H1 (cell line): ENCODE data around the gene POLE. TPM values are rescaled to one million over a fixed set of nuclear protein-coding genes. Genes with fewer than 3 reads are reported as not detected.

Experiments used
- CTCF ChIA-PET: fragments of 300-600 bp; sonication (Branson Sonifier 250); formaldehyde crosslinking; loops from one replicate; lab custom pipeline; 2021; ENCODE audit not compliant: partially characterized antibody; lab: Charles Lee
- POLR2A ChIA-PET: fragments of 300-600 bp; sonication (Branson Sonifier 250); formaldehyde crosslinking; loops from one replicate; lab custom pipeline; 2021; ENCODE audit warnings: inconsistent platforms; ENCODE audit not compliant: partially characterized antibody; lab: Charles Lee
- DNase-seq, 2 experiments: peaks; one replicate each; pipeline versions ENCODE4 v3.0.0 to v3.0.0-alpha.2; 2010 to 2022; ENCODE audit warnings: low spot score in 2 of 2, low read depth in 1 of 2, mixed read lengths in 1 of 2
- FAIRE-seq: peaks from 2 replicates; lab custom pipeline; 2011; peaks lifted over from hg19 to GRCh38; lab: Jason Lieb, UNC
- H2AFZ ChIP-seq: 2 replicates; pipeline ENCODE4 v1.8.1; 2012; ENCODE audit warnings: low read length, inconsistent platforms
- H2AK5ac ChIP-seq: 2 replicates; pipeline ENCODE4 v1.6.1; 2013; ENCODE audit warnings: low read depth, low read length
- H2BK120ac ChIP-seq: replicated peaks from 2 replicates; pipeline ENCODE3; 2013; ENCODE audit warnings: low read depth, low read length, inconsistent platforms
- H2BK12ac ChIP-seq: 2 replicates; pipeline ENCODE4 v1.6.1; 2013; ENCODE audit warnings: low read depth, low read length
- H2BK15ac ChIP-seq: 2 replicates; pipeline ENCODE4 v1.6.1; 2013; ENCODE audit warnings: low read length
- H2BK20ac ChIP-seq: 2 replicates; pipeline ENCODE4 v1.6.1; 2013; ENCODE audit warnings: low read length
- H2BK5ac ChIP-seq: 2 replicates; pipeline ENCODE4 v1.6.1; 2013; ENCODE audit warnings: low read depth, low read length
- H3K14ac ChIP-seq: 2 replicates; pipeline ENCODE4 v1.6.1; 2013; ENCODE audit warnings: inconsistent platforms; ENCODE audit not compliant: insufficient read length
- H3K18ac ChIP-seq: 2 replicates; pipeline ENCODE4 v1.6.1; 2013; ENCODE audit warnings: low read length; ENCODE audit errors: extremely low read depth
- H3K23ac ChIP-seq: 2 replicates; pipeline ENCODE4 v1.6.1; 2013; ENCODE audit warnings: inconsistent platforms; ENCODE audit not compliant: insufficient read length
- H3K23me2 ChIP-seq: 2 replicates; pipeline ENCODE4 v1.6.1; 2013; ENCODE audit warnings: low read depth, low read length
- H3K27ac ChIP-seq: 2 replicates; pipeline ENCODE4 v1.6.1; 2011; ENCODE audit warnings: low read depth, low read length, inconsistent platforms
- H3K27me3 ChIP-seq, 4 experiments: replicated peaks in 1 of 4; 1 replicate in 1 of 4; 2 replicates in 3 of 4; pipeline versions ENCODE4 v1.6.1 to v1.8.1; 2011 to 2013; ENCODE audit warnings: low read length in 3 of 4, mild to moderate bottlenecking in 3 of 4, inconsistent platforms in 2 of 4, mixed read lengths in 2 of 4, moderate library complexity in 1 of 4; ENCODE audit not compliant: control insufficient read depth in 3 of 4, insufficient read depth in 3 of 4; ENCODE audit errors: extremely low read depth in 1 of 4
- H3K36me3 ChIP-seq, 4 experiments: 2 replicates each; pipeline versions ENCODE4 v1.6.1 to v1.8.1; 2011 to 2013; ENCODE audit warnings: mild to moderate bottlenecking in 4 of 4, low read length in 3 of 4, moderate library complexity in 2 of 4, control low read depth in 1 of 4, inconsistent platforms in 1 of 4; ENCODE audit not compliant: insufficient read depth in 4 of 4, control insufficient read depth in 2 of 4
- H3K4ac ChIP-seq: replicated peaks from 2 replicates; pipeline ENCODE3; 2013; ENCODE audit warnings: low read length, low read depth, mixed read lengths, inconsistent platforms; ENCODE audit not compliant: insufficient read length
- H3K4me1 ChIP-seq, 4 experiments: replicated peaks in 1 of 4; 1 replicate in 1 of 4; 2 replicates in 3 of 4; pipeline versions ENCODE4 v1.6.1 to v1.8.1; 2011 to 2013; ENCODE audit warnings: low read length in 3 of 4, inconsistent platforms in 2 of 4, mixed read lengths in 1 of 4; ENCODE audit not compliant: insufficient read depth in 4 of 4, control insufficient read depth in 3 of 4
- H3K4me2 ChIP-seq, 2 experiments: 2 replicates each; pipeline versions ENCODE4 v1.6.1 to v1.8.1; 2011 to 2013; ENCODE audit warnings: low read depth in 2 of 2, low read length in 2 of 2, control low read depth in 1 of 2, inconsistent platforms in 1 of 2, mild to moderate bottlenecking in 1 of 2; ENCODE audit not compliant: insufficient read depth in 1 of 2
- H3K4me3 ChIP-seq, 4 experiments: fragments of 200-600, 300-600 bp in 1 of 4; sonication (generic), shearing (Covaris generic), sonication (Bioruptor Twin) in 1 of 4; 2 replicates each; pipeline versions ENCODE4 v1.5.1 to v1.8.1; 2011 to 2016; ENCODE audit warnings: low read length in 4 of 4, low read depth in 3 of 4, control low read depth in 2 of 4, inconsistent platforms in 2 of 4, mild to moderate bottlenecking in 2 of 4, mixed read lengths in 1 of 4, moderate library complexity in 1 of 4; ENCODE audit not compliant: insufficient read depth in 2 of 4; ENCODE audit errors: extremely low read depth in 1 of 4
- H3K56ac ChIP-seq: replicated peaks from 2 replicates; pipeline ENCODE3; 2013; ENCODE audit warnings: low read depth, mild to moderate bottlenecking, mixed read lengths, low read length, inconsistent platforms; ENCODE audit not compliant: insufficient read length
- H3K79me1 ChIP-seq: 2 replicates; pipeline ENCODE4 v1.6.1; 2013; ENCODE audit warnings: low read depth, low read length, control low read depth
- H3K79me2 ChIP-seq, 2 experiments: 2 replicates each; pipeline versions ENCODE4 v1.6.1 to v1.8.1; 2012 to 2013; ENCODE audit warnings: low read length in 2 of 2, mild to moderate bottlenecking in 2 of 2, inconsistent platforms in 1 of 2; ENCODE audit not compliant: insufficient read depth in 2 of 2, control insufficient read depth in 1 of 2
- H3K9ac ChIP-seq, 4 experiments: replicated peaks in 1 of 4; 1 replicate in 1 of 4; 2 replicates in 3 of 4; pipeline versions ENCODE4 v1.6.1 to v1.8.1; 2011 to 2013; ENCODE audit warnings: low read depth in 3 of 4, low read length in 3 of 4, control low read depth in 2 of 4, mild to moderate bottlenecking in 2 of 4, moderate library complexity in 2 of 4, inconsistent platforms in 1 of 4; ENCODE audit errors: extremely low read depth in 1 of 4
- H3K9me3 ChIP-seq, 2 experiments: 2 replicates each; pipeline versions ENCODE4 v1.6.1 to v1.8.1; 2012 to 2013; ENCODE audit warnings: mild to moderate bottlenecking in 2 of 2, moderate library complexity in 2 of 2, control low read depth in 1 of 2, inconsistent platforms in 1 of 2, low read depth in 1 of 2, low read length in 1 of 2, mixed read lengths in 1 of 2; ENCODE audit not compliant: insufficient read depth in 2 of 2
- H4K20me1 ChIP-seq, 2 experiments: replicated peaks in 1 of 2; 2 replicates each; pipeline versions ENCODE3 to v1.8.1; 2011 to 2013; ENCODE audit warnings: inconsistent platforms in 2 of 2, low read length in 2 of 2, mild to moderate bottlenecking in 1 of 2; ENCODE audit not compliant: insufficient read depth in 2 of 2, control insufficient read depth in 1 of 2
- H4K5ac ChIP-seq: 2 replicates; pipeline ENCODE4 v1.6.1; 2013; ENCODE audit warnings: low read length, low read depth, mixed read lengths, inconsistent platforms; ENCODE audit not compliant: insufficient read length
- H4K8ac ChIP-seq: 2 replicates; pipeline ENCODE4 v1.8.0; 2013; ENCODE audit warnings: mild to moderate bottlenecking, moderate library complexity, low read length, inconsistent platforms; ENCODE audit not compliant: insufficient read depth; ENCODE audit errors: extremely low read depth
- H4K91ac ChIP-seq: replicated peaks from 2 replicates; pipeline ENCODE3; 2013; ENCODE audit warnings: low read length, mixed read lengths, inconsistent platforms; ENCODE audit not compliant: insufficient read length
- ASH2L ChIP-seq: fragments of 200-600, 300-600 bp; sonication (generic); IDR thresholded peaks from one replicate; pipeline ENCODE4 v1.7.1; 2017; ENCODE audit warnings: low read length
- CBX8 ChIP-seq: fragments of 300-800, 300-1000 bp; sonication (generic); IDR thresholded peaks from 2 replicates; pipeline ENCODE4 v1.7.1; 2016; ENCODE audit warnings: low read depth, low read length, borderline replicate concordance
- CREB1 ChIP-seq: IDR thresholded peaks from 2 replicates; pipeline ENCODE4 v1.6.1; 2012; ENCODE audit warnings: inconsistent platforms
- EZH2 ChIP-seq: fragments of 200-600 bp; sonication (generic); IDR thresholded peaks from 2 replicates; pipeline ENCODE4 v1.7.1; 2012; ENCODE audit warnings: low read depth, mild to moderate bottlenecking, moderate library complexity, low read length, inconsistent platforms; ENCODE audit not compliant: severe bottlenecking
- NRF1 ChIP-seq: IDR thresholded peaks from 2 replicates; pipeline ENCODE4 v1.6.1; 2011; ENCODE audit warnings: mild to moderate bottlenecking, low read depth, low read length, improper control_type of control experiment
- PHF8 ChIP-seq: fragments of 200-600 bp; sonication (generic); conservative IDR thresholded peaks from 2 replicates; pipeline ENCODE4 v1.7.1; 2012; ENCODE audit warnings: low read depth, mild to moderate bottlenecking, inconsistent platforms, low read length, moderate library complexity
- RXRA ChIP-seq: IDR thresholded peaks from 2 replicates; pipeline ENCODE4 v1.6.1; 2011; ENCODE audit warnings: low read depth, mild to moderate bottlenecking, low read length, moderate library complexity; ENCODE audit not compliant: insufficient read depth
- SIX5 ChIP-seq: IDR thresholded peaks from 2 replicates; pipeline ENCODE4 v1.6.1; 2011; ENCODE audit warnings: mild to moderate bottlenecking, low read depth, low read length
- SP2 ChIP-seq: IDR thresholded peaks from 2 replicates; pipeline ENCODE4 v1.6.1; 2012; ENCODE audit warnings: mild to moderate bottlenecking, low read length, inconsistent platforms
- TCF12 ChIP-seq: IDR thresholded peaks from 2 replicates; pipeline ENCODE4 v1.6.1; 2011; ENCODE audit warnings: low read depth, mild to moderate bottlenecking, low read length
- WGBS, 2 experiments: shearing (Covaris generic) in 1 of 2; methylation state at CpG; one replicate each; pipeline versions ENCODE4 v1.1.6 to v1.1.7; 2013 to 2015; ENCODE audit warnings: low lambda C conversion rate in 2 of 2, mixed read lengths in 2 of 2, inconsistent platforms in 1 of 2, low coverage in 1 of 2, missing lambda C conversion rate in 1 of 2; ENCODE audit not compliant: insufficient replicate concordance in 2 of 2, insufficient coverage in 1 of 2, insufficient read length in 1 of 2; ENCODE audit errors: extremely low coverage in 1 of 2, missing lambda C conversion rate in 1 of 2; 5-methylcytosine and 5-hydroxymethylcytosine counted together
- polyA plus RNA-seq, 7 experiments: library from polyadenylated mRNA; depleted of rRNA in 3 of 7; stranded (reverse) in 5 of 7; unstranded in 2 of 7; fragments of >200 nt in 5 of 7; fragments of 200-250 nt in 2 of 7; gene quantifications; 1 replicate in 5 of 7; 2 replicates in 1 of 7; 4 replicates in 1 of 7; pipeline versions ENCODE4 v1.2.1 to v1.2.3, GENCODE V29; 2011 to 2013; ENCODE audit warnings: missing spikeins in 2 of 7, mixed read lengths in 2 of 7
- total RNA-seq: library from RNA; stranded (reverse); fragmentation: NEBNext Ultra II Directional; extraction: Animal tissue kit (Norgen Biotek cat#: 25700); gene quantifications from 2 replicates; pipeline ENCODE4 v1.2.1, GENCODE V29; 2021
- TF ChIP-seq, protein P1 (sequence below): IDR thresholded peaks from 2 replicates; pipeline ENCODE4 v1.6.1; 2011; ENCODE audit warnings: low read depth, mild to moderate bottlenecking, low read length; ENCODE audit not compliant: insufficient read depth

POLE gene
- total and polyA plus RNA-seq, 2 of the 8 experiments (the other 6 are each of a cell fraction or from before 2014, with no cell fraction given), result 59.7 to 115 TPM

DNA sequence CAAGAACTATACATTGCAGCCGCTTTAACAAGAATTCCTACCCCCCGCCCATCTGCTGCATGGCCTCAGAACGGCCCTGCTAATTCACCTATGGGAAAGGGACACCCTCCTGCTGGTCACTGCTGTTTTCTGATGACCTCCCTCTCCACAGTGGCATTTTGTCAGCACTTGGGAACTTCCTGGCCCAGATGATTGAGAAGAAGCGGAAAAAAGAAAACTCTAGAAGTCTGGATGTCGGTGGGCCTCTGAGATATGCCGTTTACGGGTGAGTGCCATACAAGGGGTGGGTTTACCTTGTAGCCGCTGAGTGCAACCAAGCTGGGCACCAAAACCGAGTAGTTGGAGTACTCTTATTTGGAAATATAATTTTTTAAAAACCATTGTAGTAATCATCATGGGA is 3.0 kb upstream of the POLE start:
- no peak overlapping the region for H3K18ac ChIP-seq
- H3K9me3 ChIP-seq, result no peaks in the 10 kb centered on the region
- no peak overlapping the region for H2BK20ac ChIP-seq
- H2BK5ac ChIP-seq, result no peak overlapping the region
- H3K27ac ChIP-seq, result no peak overlapping the region
- DNase-seq, result no peak
- no peaks in the 10 kb centered on the region; the same call in 1 of the 2 replicates for H3K23me2 ChIP-seq
- no peak overlapping the region for H3K23ac ChIP-seq
- TF ChIP-seq SP2 (no peak), ASH2L (no peak), SIX5 (no peak), EZH2 (no peak), RXRA (no peak), NRF1 (no peak), CREB1 (no peak), CBX8 (no peak), TCF12 (no peak), PHF8 (no peak)
- TF ChIP-seq, protein P1, sequence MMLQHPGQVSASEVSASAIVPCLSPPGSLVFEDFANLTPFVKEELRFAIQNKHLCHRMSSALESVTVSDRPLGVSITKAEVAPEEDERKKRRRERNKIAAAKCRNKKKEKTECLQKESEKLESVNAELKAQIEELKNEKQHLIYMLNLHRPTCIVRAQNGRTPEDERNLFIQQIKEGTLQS, result no peak
- no peak overlapping the region for H2BK12ac ChIP-seq
- H3K9ac ChIP-seq, result no peak overlapping the region
- peaks cover 0 to 2% (median 0%) of the 10 kb centered on the region in 4 experiments; a peak in 1 of 7 replicates for H3K4me1 ChIP-seq
- no peak overlapping the region for H3K56ac ChIP-seq
- peaks cover 2 to 9% (median 6%) of the 10 kb centered on the region in 4 experiments; a peak in 6 of 7 replicates for H3K27me3 ChIP-seq
- H2AFZ ChIP-seq, result no peak overlapping the region
- POLR2A ChIA-PET, result interaction anchor here (0.8 to 3.4 kb wide), 6 partner anchors 9 to 27 kb away, joined by 3 to 24 read pairs (median 4); partner anchors contain the start of gene PGAM5
- peaks cover 7 to 15% of the 10 kb centered on the region in 2 experiments for H4K20me1 ChIP-seq
- H3K4me2 ChIP-seq, result no peak overlapping the region; a peak in 1 of 4 replicates
- H3K79me2 ChIP-seq, result peaks cover 10 to 21% of the 10 kb centered on the region in 2 experiments
- no peak overlapping the region for H4K5ac ChIP-seq
- no peak overlapping the region for H3K14ac ChIP-seq
- no peak overlapping the region for H3K4ac ChIP-seq
- no peak overlapping the region for H4K91ac ChIP-seq
- H2BK120ac ChIP-seq, result no peak overlapping the region
- CTCF ChIA-PET, result interaction anchor here (0.9 kb wide), 1 partner anchor 20 kb away, joined by 3 read pairs; no protein-coding TSS in a partner anchor
- no peak overlapping the region for H2AK5ac ChIP-seq
- no peak overlapping the region for H4K8ac ChIP-seq
- no peak for FAIRE-seq
- 88% methylated on average over 9 of the region's 9 CpGs; no CpG with 5 or more reads in 1 of the 2 experiments for WGBS, 2 experiments
- H3K79me1 ChIP-seq, result peaks cover 5% of the 10 kb centered on the region
- peaks cover 0 to 8% (median 0%) of the 10 kb centered on the region in 4 experiments; a peak in 3 of 8 replicates for H3K36me3 ChIP-seq
- no peak overlapping the region for H3K4me3 ChIP-seq
- no peak overlapping the region for H2BK15ac ChIP-seq
